Stimulated activated CD8-positive, alpha-beta memory T cell treated with anti-CD3 and anti-CD28 coated beads, Interleukin-12 subunit alpha, Interleukin-12 subunit beta, amount 100 ng/mL, for 1 hour (primary cell): ENCODE measurements around the gene HK3.

Source experiments
- DNase-seq: peaks from one replicate; pipeline ENCODE4 v3.0.0-alpha.2; 2020; ENCODE audit warnings: low read depth

Gene HK3

GRCh38 chr5:176899296-176899891, at the start of gene HK3:
TSS of gene HK3 (minus strand) at chr5:176899346. CDS start at chr5:176896159, 3,187 bp downstream.
- no peak for DNase-seq

GRCh38 chr5:176948458-176948857, 49.3 kb upstream of the HK3 start:
- DNase-seq: no peak

GRCh38 chr5:176947847-176948246, 48.7 kb upstream of the HK3 start:
- no peak for DNase-seq

GRCh38 chr5:176944268-176944667, 45.1 kb upstream of the HK3 start:
- no peak for DNase-seq

GRCh38 chr5:176943816-176944215, 44.7 kb upstream of the HK3 start:
- DNase-seq: no peak

GRCh38 chr5:176941951-176942350, 42.8 kb upstream of the HK3 start:
- no peak for DNase-seq

- DNase-seq: no peak
These were observed 39.3 kb upstream of the HK3 start for GRCh38 chr5:176938472-176938871.

GRCh38 chr5:176935017-176935416, 35.9 kb upstream of the HK3 start:
- no peak for DNase-seq

- DNase-seq: no peak
These were observed 35.3 kb upstream of the HK3 start for GRCh38 chr5:176934309-176934930.

GRCh38 chr5:176929654-176930053, 30.5 kb upstream of the HK3 start:
- no peak for DNase-seq

- DNase-seq: no peak
These were observed 28.4 kb upstream of the HK3 start for GRCh38 chr5:176927562-176927961.

- no peak for DNase-seq
These were observed 23.7 kb upstream of the HK3 start for GRCh38 chr5:176922817-176923216.

- DNase-seq: no peak
These were observed 22.6 kb upstream of the HK3 start for GRCh38 chr5:176921714-176922113.

GRCh38 chr5:176918613-176919012, 19.5 kb upstream of the HK3 start:
- no peak for DNase-seq

GRCh38 chr5:176916337-176916736, 17.2 kb upstream of the HK3 start:
- no peak for DNase-seq

- no peak for DNase-seq
These were observed 16.8 kb upstream of the HK3 start for GRCh38 chr5:176915906-176916305.

GRCh38 chr5:176912115-176912514, 13.0 kb upstream of the HK3 start:
- DNase-seq: no peak

GRCh38 chr5:176908675-176909368, 9.7 kb upstream of the HK3 start:
- no peak for DNase-seq

- no peak for DNase-seq
These were observed 7.7 kb upstream of the HK3 start for GRCh38 chr5:176906796-176907195.

- no peak for DNase-seq
These were observed 7.0 kb upstream of the HK3 start for GRCh38 chr5:176906126-176906525.

- DNase-seq: no peak
These were observed 5.1 kb upstream of the HK3 start for GRCh38 chr5:176904276-176904675.

- DNase-seq: no peak
These were observed 3.9 kb upstream of the HK3 start for GRCh38 chr5:176902911-176903664.
